ENCODE data around the gene SEC11A.
"Not testable (repeated sequence)": the region's sequence is repeated elsewhere in the genome, so short reads cannot be mapped to it uniquely, and the experiment has no call there.

Gene SEC11A

GRCh38 chr15:84699538-84700191, 16.3 kb downstream of the SEC11A start:
- no peak for TF ChIP-seq CTCF (IDR thresholded peaks at IDR 0.05; ENCODE audit: low read depth, low read length)
- H3K27me3 ChIP-seq (ENCODE audit: insufficient read depth, low read depth, severe bottlenecking): no peaks in the 10 kb centered on the region
- H3K4me3 ChIP-seq (ENCODE audit: low read depth, low read length): no peak overlapping the region
- H3K9me3 ChIP-seq (ENCODE audit: severe bottlenecking): no peaks in the 10 kb centered on the region
- H3K36me3 ChIP-seq: peaks cover 5% of the 10 kb centered on the region; the same call in 1 of the 2 replicates
- H3K27ac ChIP-seq: no peak overlapping the region
- no peak for DNase-seq

DNA sequence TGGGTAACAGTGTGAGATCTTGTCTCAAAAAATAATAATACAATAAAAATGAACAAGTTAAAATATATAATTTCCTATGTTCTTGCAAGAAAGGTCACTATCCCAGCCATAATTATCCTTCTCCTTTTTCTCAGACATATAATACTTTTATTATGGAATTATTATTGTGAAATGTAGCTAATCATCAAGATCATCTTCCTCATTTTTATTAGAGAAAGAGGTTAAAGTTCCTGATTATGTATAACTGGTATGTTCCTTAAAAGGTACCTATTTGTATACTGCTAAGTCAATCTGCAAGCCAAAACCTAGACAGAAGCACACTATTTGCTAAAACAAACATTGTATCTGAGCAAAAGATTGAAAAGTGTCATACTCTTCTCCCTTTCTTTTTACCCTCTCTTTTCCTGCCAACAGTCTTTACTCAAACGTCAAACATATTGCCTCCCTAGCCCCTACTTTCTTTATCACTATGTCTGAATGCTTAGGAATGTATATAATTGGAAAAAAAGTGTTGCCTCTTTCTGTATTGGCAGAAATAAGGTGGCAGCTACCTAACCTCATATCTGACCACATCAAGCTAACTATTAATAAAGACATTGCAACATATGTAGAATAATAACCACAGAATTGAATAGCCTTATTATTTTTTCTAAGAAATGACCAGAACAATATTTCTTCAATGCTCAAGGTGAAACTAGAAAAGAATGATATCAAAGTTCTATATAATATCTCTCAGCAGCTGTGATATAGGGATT, 18.5 kb downstream of the SEC11A start:
- H3K27ac ChIP-seq: no peak overlapping the region
- no peaks in the 10 kb centered on the region for H3K27me3 ChIP-seq (ENCODE audit: insufficient read depth, low read depth, severe bottlenecking)
- no peaks in the 10 kb centered on the region for H3K9me3 ChIP-seq (ENCODE audit: severe bottlenecking)
- H3K36me3 ChIP-seq: 0 out of 2 replicates have a peak, but pooled peaks cover 1% of the 10 kb centered on the region
- no peak overlapping the region for H3K4me3 ChIP-seq (ENCODE audit: low read depth, low read length)
- no peak for DNase-seq
- TF ChIP-seq CTCF (IDR thresholded peaks at IDR 0.05; ENCODE audit: low read depth, low read length): no peak

DNA sequence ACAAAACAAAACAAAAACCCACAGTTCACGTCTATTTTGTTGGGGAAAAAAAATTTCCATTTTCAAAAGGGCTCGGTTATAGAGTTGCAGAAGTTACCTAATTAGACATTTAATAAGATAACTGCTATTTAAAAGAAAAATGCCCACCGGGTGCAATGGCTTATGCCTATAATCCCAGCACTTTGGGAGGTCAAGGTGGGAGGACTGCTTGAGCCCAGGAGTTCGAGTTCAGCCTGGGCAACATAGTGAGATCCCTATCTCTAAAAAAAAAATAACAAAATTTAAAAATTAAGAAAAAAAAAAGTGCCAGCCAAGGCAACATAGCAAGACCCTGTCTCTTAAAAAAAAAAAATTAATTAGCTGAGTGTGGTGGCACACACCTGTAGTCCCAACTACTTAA, 19.2 kb downstream of the SEC11A start:
- no peaks in the 10 kb centered on the region for H3K27me3 ChIP-seq (ENCODE audit: insufficient read depth, low read depth, severe bottlenecking)
- TF ChIP-seq CTCF (IDR thresholded peaks at IDR 0.05; ENCODE audit: low read depth, low read length): no peak
- no peak overlapping the region for H3K27ac ChIP-seq
- no peaks in the 10 kb centered on the region for H3K9me3 ChIP-seq (ENCODE audit: severe bottlenecking)
- DNase-seq: no peak
- H3K4me3 ChIP-seq (ENCODE audit: low read depth, low read length): no peak overlapping the region
- peaks cover under 1% of the 10 kb centered on the region; the same call in 1 of the 2 replicates for H3K36me3 ChIP-seq

GRCh38 chr15:84690342-84690741, 25.6 kb downstream of the SEC11A start:
- no peaks in the 10 kb centered on the region for H3K9me3 ChIP-seq (ENCODE audit: severe bottlenecking)

GRCh38 chr15:84689858-84690257, 26.1 kb downstream of the SEC11A start:
- no peak for DNase-seq
- H3K9me3 ChIP-seq (ENCODE audit: severe bottlenecking): no peaks in the 10 kb centered on the region
- no peak for TF ChIP-seq CTCF (IDR thresholded peaks at IDR 0.05; ENCODE audit: low read depth, low read length)
- H3K36me3 ChIP-seq: peaks cover 56% of the 10 kb centered on the region
- no peak overlapping the region for H3K4me3 ChIP-seq (ENCODE audit: low read depth, low read length)
- no peak overlapping the region for H3K27ac ChIP-seq
- no peaks in the 10 kb centered on the region for H3K27me3 ChIP-seq (ENCODE audit: insufficient read depth, low read depth, severe bottlenecking)

More at GRCh38 chr15:84690342-84690741, 25.6 kb downstream of the SEC11A start:
- no peak for TF ChIP-seq CTCF (IDR thresholded peaks at IDR 0.05; ENCODE audit: low read depth, low read length)
- Histone ChIP-seq H3K27me3 (ENCODE audit: insufficient read depth, low read depth, severe bottlenecking) (no peaks in the 10 kb centered on the region), H3K4me3 (ENCODE audit: low read depth, low read length) (no peak overlapping the region), H3K27ac (no peak overlapping the region), H3K36me3 (peaks cover 53% of the 10 kb centered on the region)
- no peak for DNase-seq

GRCh38 chr15:84686446-84686845, 29.5 kb downstream of the SEC11A start:
- not testable (repeated sequence) for H3K27me3 ChIP-seq (ENCODE audit: insufficient read depth, low read depth, severe bottlenecking); DNase-seq; H3K9me3 ChIP-seq (ENCODE audit: severe bottlenecking); H3K27ac ChIP-seq; H3K4me3 ChIP-seq (ENCODE audit: low read depth, low read length)
- peaks cover 85% of the 10 kb centered on the region for H3K36me3 ChIP-seq

Measured in WERI-Rb-1 (cell line).